Astrocyte (in vitro differentiated cells and primary cell): ENCODE measurements around the gene WDR93.

Source experiments
- EZH2 ChIP-seq: IDR thresholded peaks from 2 replicates; pipeline ENCODE4 v1.6.1; 2012; ENCODE audit warnings: mild to moderate bottlenecking, low read length, inconsistent platforms; ENCODE audit not compliant: insufficient read depth
- TF ChIP-seq, protein P1 (sequence below): IDR thresholded peaks from 2 replicates; pipeline ENCODE4 v1.5.1; 2011; ENCODE audit warnings: low read depth, mild to moderate bottlenecking, inconsistent platforms, low read length, moderate library complexity; ENCODE audit not compliant: insufficient read depth

DNA sequence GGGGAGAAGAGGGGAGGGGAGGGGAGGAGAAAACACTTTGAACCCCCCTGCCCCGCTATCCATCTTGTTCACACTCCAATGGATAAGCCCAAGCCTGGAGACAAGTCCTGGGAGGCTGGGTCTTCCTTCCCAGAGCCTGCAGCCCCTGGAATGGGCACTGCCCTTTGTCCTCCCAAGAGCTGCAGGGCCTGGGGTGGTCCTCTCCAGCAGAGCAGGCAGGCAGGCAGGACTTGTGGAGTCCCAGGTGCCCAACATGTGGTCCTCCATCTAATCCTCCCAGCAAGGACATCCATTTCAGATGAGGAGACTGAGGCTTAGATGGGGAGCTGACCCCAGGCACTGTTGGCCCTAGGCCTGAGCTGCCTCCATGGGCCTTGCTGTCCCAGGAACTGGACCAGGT, 75.1 kb downstream of the WDR93 start:
- TF ChIP-seq, protein P1, sequence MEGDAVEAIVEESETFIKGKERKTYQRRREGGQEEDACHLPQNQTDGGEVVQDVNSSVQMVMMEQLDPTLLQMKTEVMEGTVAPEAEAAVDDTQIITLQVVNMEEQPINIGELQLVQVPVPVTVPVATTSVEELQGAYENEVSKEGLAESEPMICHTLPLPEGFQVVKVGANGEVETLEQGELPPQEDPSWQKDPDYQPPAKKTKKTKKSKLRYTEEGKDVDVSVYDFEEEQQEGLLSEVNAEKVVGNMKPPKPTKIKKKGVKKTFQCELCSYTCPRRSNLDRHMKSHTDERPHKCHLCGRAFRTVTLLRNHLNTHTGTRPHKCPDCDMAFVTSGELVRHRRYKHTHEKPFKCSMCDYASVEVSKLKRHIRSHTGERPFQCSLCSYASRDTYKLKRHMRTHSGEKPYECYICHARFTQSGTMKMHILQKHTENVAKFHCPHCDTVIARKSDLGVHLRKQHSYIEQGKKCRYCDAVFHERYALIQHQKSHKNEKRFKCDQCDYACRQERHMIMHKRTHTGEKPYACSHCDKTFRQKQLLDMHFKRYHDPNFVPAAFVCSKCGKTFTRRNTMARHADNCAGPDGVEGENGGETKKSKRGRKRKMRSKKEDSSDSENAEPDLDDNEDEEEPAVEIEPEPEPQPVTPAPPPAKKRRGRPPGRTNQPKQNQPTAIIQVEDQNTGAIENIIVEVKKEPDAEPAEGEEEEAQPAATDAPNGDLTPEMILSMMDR: no peak
- no peak for TF ChIP-seq EZH2
